ENCODE data around the gene BCAP31.

- TF ChIP-seq, protein P1, sequence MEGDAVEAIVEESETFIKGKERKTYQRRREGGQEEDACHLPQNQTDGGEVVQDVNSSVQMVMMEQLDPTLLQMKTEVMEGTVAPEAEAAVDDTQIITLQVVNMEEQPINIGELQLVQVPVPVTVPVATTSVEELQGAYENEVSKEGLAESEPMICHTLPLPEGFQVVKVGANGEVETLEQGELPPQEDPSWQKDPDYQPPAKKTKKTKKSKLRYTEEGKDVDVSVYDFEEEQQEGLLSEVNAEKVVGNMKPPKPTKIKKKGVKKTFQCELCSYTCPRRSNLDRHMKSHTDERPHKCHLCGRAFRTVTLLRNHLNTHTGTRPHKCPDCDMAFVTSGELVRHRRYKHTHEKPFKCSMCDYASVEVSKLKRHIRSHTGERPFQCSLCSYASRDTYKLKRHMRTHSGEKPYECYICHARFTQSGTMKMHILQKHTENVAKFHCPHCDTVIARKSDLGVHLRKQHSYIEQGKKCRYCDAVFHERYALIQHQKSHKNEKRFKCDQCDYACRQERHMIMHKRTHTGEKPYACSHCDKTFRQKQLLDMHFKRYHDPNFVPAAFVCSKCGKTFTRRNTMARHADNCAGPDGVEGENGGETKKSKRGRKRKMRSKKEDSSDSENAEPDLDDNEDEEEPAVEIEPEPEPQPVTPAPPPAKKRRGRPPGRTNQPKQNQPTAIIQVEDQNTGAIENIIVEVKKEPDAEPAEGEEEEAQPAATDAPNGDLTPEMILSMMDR (IDR thresholded peaks at IDR 0.05): no peak
- TF ChIP-seq EP300 (IDR thresholded peaks at IDR 0.05) (no peak), POLR2A (IDR thresholded peaks at IDR 0.05) (no peak)
These were observed 35.7 kb downstream of the BCAP31 start for GRCh38 chrX:153688506-153688905.

All from sigmoid colon (tissue), 4 donors.